Astrocyte of the cerebellum (primary cell): ENCODE results near the gene FAM53B.

ENCODE experiments used
- DNase-seq: peaks from one replicate; pipeline ENCODE4 v3.0.0-alpha.2; 2011; ENCODE audit warnings: low read depth
- H3K4me3 ChIP-seq: 2 replicates; pipeline ENCODE4 v1.5.1; 2011; ENCODE audit warnings: mild to moderate bottlenecking, low read depth, low read length, moderate library complexity
- CTCF ChIP-seq: IDR thresholded peaks from 2 replicates; pipeline ENCODE4 v1.5.1; 2012; ENCODE audit warnings: low read length, low read depth, moderate library complexity, mild to moderate bottlenecking; ENCODE audit errors: missing control alignments
- in situ Hi-C: cut with HindIII; loops from 2 replicates; pipeline ENCODE4 v1.10.0; 2017; ENCODE audit warnings: low sequenced_read_pairs

The FAM53B gene

DNA sequence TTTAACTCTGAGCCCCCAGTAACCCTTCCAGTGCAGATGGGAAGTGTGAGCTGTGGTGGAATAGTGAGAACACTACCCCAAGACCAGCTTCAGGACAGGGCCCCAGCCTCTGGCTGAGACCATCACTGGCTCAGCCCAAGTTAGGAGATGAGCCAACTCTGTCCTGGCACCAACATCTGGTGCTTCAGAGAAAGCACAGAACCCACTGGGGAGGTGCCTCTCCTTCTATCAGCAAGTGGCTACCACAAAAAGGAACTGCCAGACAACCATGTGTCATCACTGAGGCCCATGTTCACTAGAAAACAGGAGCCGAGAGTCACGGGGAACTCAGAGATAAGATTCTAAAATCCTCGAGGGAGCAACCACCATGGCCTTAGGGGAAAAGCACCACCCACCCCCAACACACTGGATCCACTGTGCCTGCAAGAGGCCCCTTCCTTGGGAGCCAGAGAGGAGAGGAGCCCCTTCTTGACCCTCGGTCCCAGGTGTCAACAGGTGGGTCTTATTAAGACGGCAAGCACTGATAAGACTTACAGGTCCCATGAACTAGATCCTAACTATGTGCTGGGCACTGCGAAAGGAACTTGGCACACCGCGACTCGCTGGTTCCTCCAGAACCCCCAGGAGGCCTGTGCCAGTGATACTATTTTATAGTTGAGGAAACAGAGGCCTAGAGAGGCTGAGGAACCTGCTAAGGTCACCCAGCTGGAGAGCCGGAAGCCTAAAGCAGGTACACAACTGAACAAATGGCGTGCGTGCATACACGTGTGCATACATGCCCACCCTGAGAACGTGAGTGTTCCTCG, 102.7 kb downstream of the FAM53B start:
- in situ Hi-C loops = no loop called here
- no peak overlapping the region for H3K4me3 ChIP-seq
- TF ChIP-seq CTCF = no peak
- DNase-seq = no peak

GRCh38 chr10:124640538-124641231, 103.5 kb downstream of the FAM53B start:
- DNase-seq = no peak
- no peak for TF ChIP-seq CTCF
- no peak overlapping the region for H3K4me3 ChIP-seq
- in situ Hi-C loops = no loop called here

DNA sequence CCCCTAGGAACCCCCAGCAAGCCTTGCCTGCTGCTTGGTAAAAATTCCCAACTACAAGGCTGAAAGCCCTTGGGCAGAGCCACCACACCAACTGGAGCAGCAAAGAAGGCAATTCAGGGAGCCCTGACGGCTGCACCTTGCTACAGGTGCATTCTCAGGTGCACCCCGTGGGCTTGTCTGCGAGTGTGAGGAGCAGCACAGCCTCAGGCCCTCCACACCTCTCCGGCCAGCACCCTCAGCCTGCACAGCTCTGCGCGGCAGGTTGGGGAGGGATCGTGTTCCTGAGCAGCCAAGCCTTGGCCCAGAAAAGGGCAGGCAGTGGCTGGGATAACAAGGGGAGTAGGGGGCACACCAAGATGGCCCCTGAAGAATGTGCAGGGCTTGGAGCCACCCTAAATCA, 104.1 kb downstream of the FAM53B start:
- TF ChIP-seq CTCF = no peak
- DNase-seq = no peak
- in situ Hi-C loops = no loop called here
- no peak overlapping the region for H3K4me3 ChIP-seq

DNA sequence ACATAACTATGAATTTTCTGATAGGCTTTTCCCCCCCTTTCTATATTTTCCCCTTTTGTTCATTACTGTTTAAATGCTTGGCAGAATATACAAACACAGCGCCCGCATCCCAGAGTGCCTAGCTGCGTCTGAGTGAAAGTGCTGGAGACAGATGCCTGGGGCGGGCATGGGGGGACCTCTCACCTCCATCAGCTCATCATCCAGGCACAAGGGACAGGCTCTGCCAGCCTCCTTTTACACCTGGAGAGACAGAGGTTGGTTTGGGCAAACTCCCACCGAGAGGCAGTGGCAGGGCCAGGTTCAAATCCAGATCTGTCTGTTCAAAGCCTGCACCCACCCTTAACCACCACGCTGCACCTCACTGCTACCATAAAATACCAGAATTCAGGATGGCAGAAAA, 104.5 kb downstream of the FAM53B start:
- no peak overlapping the region for H3K4me3 ChIP-seq
- TF ChIP-seq CTCF = no peak
- in situ Hi-C loops = no loop called here
- no peak for DNase-seq

- no peak overlapping the region for H3K4me3 ChIP-seq
- TF ChIP-seq CTCF = no peak
- DNase-seq = no peak
- in situ Hi-C loops = no loop called here
These were observed 105.0 kb downstream of the FAM53B start for GRCh38 chr10:124639206-124639605.

- H3K4me3 ChIP-seq = no peak overlapping the region
- DNase-seq = no peak
- in situ Hi-C loops = no loop called here
- no peak for TF ChIP-seq CTCF
These were observed 106.4 kb downstream of the FAM53B start for GRCh38 chr10:124637746-124638145.
